ENCODE data around the gene LGR5. TPM values are rescaled to one million over a fixed set of nuclear protein-coding genes. Genes with fewer than 3 reads are reported as not detected.

Gene LGR5
- total and polyA plus RNA-seq, 2 of the 4 experiments (the other 2 are of a cell fraction) = not detected

- Histone ChIP-seq H2BK20ac (ENCODE audit: low read depth, low read length) (no peak overlapping the region), H3K27ac (ENCODE audit: insufficient read depth, low read length) (no peak overlapping the region), H3K4me3 (ENCODE audit: insufficient read depth, low read depth, low read length) (no peak overlapping the region), H3K9me1 (ENCODE audit: insufficient read depth, low read length) (no peaks in the 10 kb centered on the region), H3K9ac (ENCODE audit: low read depth, low read length) (no peak overlapping the region), H3K14ac (replicated peaks; ENCODE audit: low read depth, low read length) (no peak overlapping the region), H4K20me1 (ENCODE audit: insufficient read depth, low read length) (no peaks in the 10 kb centered on the region), H2BK5ac (ENCODE audit: low read depth, low read length, poor library complexity, severe bottlenecking) (no peak overlapping the region), H3K9me3 (ENCODE audit: control insufficient read depth, insufficient read depth, low read length) (no peaks in the 10 kb centered on the region), H2BK15ac (ENCODE audit: low read depth, low read length) (no peak overlapping the region), H2AK5ac (ENCODE audit: low read depth, low read length) (no peak overlapping the region), H3K18ac (ENCODE audit: low read depth, low read length) (no peak overlapping the region), H3K4ac (ENCODE audit: low read depth, low read length) (no peak overlapping the region), H3K79me1 (ENCODE audit: low read depth in 1 of 2, low read length in 2 of 2) (no peaks in the 10 kb centered on the region), H2BK120ac (ENCODE audit: low read depth, low read length) (no peak overlapping the region), H3K56ac (ENCODE audit: extremely low read depth, insufficient read depth, low read length) (no peak overlapping the region), H3K4me2 (ENCODE audit: low read depth, low read length) (no peak overlapping the region), H4K5ac (ENCODE audit: low read depth, low read length) (no peak overlapping the region), H4K8ac (ENCODE audit: low read depth in 2 of 2, low read length in 2 of 2) (no peak overlapping the region), H2AK9ac (replicated peaks; ENCODE audit: low read depth, low read length, poor library complexity) (no peak overlapping the region), H4K91ac (ENCODE audit: insufficient read depth, low read depth, low read length) (no peak overlapping the region), H2AFZ (replicated peaks; ENCODE audit: low read length, poor library complexity) (no peak overlapping the region), H3K23ac (ENCODE audit: low read depth, low read length) (no peak overlapping the region), H3K4me1 (ENCODE audit: control insufficient read depth, insufficient read depth, low read length) (no peaks in the 10 kb centered on the region), H3K36me3 (ENCODE audit: control insufficient read depth, insufficient read depth, low read length) (no peaks in the 10 kb centered on the region), H3K27me3 (ENCODE audit: control insufficient read depth, insufficient read depth, low read length) (peaks cover 11% of the 10 kb centered on the region)
- no CpG with 5 or more reads among the region's 5 CpGs for WGBS, 2 experiments (ENCODE audit: extremely low coverage in 2 of 2, insufficient read length in 1 of 2)
- dilution Hi-C loops (cut with HindIII; ENCODE audit: low sequenced_read_pairs, unreplicated experiment) (no loop called here), in situ Hi-C loops (cut with MboI; ENCODE audit: low sequenced_read_pairs) (no loop called here), intact Hi-C loops (cut with micrococcal nuclease) (no loop called here)
- DNase-seq = no peak
- POLR2A ChIA-PET (ENCODE audit: unreplicated experiment) = no interaction called here
- no TSS peak for BruUV-seq (replicated peaks)
- TF ChIP-seq SMC3 (IDR thresholded peaks at IDR 0.05; ENCODE audit: low read depth, low read length) (no peak), RFX5 (IDR thresholded peaks at IDR 0.05; ENCODE audit: low read depth, low read length) (no peak), CEBPB (IDR thresholded peaks at IDR 0.05; ENCODE audit: low read depth, low read length) (no peak), USF2 (IDR thresholded peaks at IDR 0.05; ENCODE audit: low read depth, low read length) (no peak), CTCF (conservative IDR thresholded peaks at IDR 0.05; ENCODE audit: low read depth, low read length) (no peak), FOS (IDR thresholded peaks at IDR 0.05; ENCODE audit: low read depth, low read length) (no peak), RAD21 (IDR thresholded peaks at IDR 0.05; ENCODE audit: low read length) (no peak), MAFK (IDR thresholded peaks at IDR 0.05; ENCODE audit: low read depth, low read length) (no peak)
- CTCF ChIA-PET = interaction anchor here (1.0 kb wide), 1 partner anchor 10 kb away, joined by 3 read pairs; no protein-coding TSS in a partner anchor
- ATAC-seq (ENCODE audit: low read depth) = no peak
Observed at GRCh38 chr12:71578694-71579258, 139.2 kb downstream of the LGR5 start.

All from IMR-90 (cell line).